ENCODE measurements around the gene RBP7. TPM values are rescaled to one million over a fixed set of nuclear protein-coding genes. Genes with fewer than 3 reads are reported as not detected.
"Not testable (repeated sequence)": the region's sequence is repeated elsewhere in the genome, so short reads cannot be mapped to it uniquely, and the experiment has no call there.

The RBP7 gene
- 10 to 100 TPM; 29.2 to 33.2 (median 31.0) TPM for polyA plus RNA-seq (ENCODE audit: insufficient read length in 3 of 3)

DNA sequence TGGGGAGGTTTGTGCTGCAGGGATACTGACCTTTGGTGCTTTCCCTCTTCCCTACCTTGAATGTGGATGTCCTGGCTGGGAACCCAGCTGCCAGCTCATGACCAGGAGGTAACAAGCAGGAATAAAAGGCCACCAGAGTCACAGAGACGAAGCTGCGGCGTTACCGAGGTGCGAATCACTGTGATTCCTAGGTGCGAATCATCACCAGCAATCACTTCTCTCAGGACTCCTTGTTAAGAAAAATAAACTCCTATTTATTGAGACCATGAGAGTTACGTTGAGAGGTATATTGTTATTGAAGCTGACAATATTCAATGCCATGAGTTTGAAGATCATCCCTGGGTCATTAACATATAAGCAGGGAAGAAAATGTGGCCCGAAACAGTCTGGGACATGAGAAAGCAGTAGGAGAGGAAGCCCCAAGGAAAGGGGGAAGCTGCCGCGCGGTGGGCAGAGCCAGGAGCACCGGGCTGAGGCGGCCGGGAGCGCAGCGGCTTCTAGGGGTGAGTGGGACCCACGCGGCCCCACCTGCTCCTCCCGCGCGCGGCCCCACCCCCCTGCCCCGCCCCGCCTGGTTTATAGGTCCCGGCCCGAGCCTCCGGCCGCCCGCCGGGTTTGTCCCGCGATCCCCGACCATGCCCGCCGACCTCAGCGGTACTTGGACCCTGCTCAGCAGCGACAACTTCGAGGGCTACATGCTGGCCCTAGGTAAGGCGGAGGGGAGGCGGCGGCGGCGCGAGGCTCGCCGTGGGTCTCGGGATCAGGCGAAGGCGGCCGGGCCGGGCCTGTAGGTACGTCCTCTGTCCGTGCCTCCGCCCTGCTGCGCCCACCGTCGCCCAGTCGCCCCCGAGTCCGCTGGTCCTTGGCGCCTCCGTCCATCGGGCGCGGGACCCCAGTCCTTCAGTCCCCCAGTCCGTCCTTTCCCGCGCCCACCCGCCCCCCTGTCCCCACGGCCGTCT lies at the start of gene RBP7:
Gene RBP7 (plus strand): TSS at position 605 of the 959 bp plus-strand sequence. CDS start 31 bp downstream, at position 636.
- DNase-seq (ENCODE audit: low read depth in 3 of 3, low spot score in 2 of 3) = no peak

DNA sequence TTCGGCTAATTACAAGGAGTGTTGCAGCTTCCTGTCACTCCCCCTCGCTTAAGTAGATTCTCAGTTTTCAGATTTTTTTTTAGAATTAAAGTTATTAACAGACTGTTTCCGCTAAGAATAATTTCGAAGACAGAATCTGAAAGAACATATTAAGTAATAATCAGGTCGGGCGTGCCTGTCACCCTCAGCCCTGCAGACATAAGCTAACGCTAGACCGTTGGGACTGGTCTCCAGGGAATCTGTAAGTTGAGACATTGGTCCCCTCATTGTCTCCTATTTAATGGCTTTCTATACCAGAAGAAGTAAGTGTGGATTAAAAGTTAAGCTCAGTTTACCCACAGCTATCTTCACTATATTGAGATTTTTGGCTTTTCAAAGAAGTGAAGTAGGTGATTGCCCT lies 39.3 kb upstream of the RBP7 start:
- no peak for DNase-seq (ENCODE audit: low read depth in 3 of 3, low spot score in 2 of 3)

DNA sequence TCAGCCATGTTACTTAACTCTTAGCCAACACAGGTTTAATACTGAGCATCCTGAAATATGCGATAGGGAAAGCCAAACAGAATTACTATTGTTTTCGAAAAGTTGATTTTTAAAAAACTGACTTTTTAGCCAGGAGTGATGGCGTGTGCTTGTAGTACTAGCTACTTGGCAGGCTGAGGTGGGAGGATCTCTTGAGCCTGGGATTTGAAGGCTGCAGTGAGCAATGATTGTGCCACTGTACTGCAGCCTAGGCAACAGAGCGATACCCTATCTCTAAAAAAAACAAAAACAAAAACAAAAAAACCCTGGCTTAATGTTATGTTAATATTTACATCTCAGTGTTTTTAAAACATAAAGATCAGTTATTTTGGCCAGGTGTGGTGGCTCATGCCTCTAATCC lies 37.0 kb upstream of the RBP7 start:
- DNase-seq (ENCODE audit: low read depth in 3 of 3, low spot score in 2 of 3) = no peak

DNA sequence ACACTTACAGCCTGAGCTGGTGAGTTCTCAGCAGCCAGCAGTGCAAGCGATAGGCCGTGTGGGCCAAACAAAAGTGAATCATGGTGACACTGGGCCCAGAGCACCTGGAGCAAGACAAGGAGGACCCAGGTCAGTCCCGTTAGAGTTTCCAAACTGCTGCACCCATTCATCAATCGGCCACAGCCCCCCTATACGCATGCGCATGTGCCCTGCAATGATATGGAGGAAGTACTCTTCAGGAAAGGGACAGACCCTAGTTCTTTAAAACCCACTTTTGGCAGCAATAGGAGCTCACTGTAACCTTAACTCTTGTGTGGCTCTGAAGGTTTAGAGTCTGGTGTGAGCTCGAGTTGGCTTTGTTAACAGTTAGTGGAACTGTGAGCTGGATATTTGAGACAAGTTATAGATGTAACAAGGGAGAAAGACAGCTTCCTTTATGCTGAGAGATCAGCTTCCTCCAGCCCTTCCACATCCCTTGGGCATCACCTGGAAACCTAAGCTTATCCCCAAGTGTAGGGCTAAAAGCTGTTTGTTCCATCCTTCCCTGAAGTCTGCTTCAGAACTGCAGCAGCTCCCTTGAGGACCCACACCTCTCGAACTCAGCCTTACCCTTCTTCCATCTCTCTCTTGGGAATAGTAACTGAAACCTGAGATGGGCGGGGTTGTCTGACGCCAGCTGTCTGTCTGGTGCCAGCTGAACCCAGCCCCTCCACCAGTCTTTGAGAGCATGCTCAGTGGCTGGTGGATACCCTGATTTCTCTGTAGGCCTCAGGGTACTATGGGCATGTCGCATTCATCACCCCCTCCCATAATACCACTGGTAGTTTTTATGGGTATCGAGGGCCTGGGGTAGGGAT lies 36.1 kb upstream of the RBP7 start:
- peak in 1 of 3 donors; percentile 38 for DNase-seq (ENCODE audit: low read depth in 3 of 3, low spot score in 2 of 3)

DNA sequence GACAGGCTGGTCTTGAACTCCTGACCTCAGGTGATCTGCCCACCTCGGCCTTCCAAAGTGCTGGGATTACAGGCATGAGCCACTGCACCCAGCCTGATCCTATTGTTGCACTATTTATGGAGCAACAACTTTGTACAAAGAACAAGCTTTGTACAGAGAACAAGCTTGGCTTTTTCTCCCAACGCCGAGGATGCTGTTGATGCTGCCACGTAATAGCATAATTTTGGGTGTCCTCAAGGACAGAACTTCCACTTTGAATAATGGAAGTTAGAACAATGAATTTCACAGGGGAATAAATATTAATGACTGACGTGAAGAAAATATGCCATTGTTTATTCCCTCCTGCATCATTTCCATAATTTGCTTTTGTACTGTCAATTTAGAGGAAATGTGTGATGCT lies 12.8 kb upstream of the RBP7 start:
- no peak for DNase-seq (ENCODE audit: low read depth in 3 of 3, low spot score in 2 of 3)

DNA sequence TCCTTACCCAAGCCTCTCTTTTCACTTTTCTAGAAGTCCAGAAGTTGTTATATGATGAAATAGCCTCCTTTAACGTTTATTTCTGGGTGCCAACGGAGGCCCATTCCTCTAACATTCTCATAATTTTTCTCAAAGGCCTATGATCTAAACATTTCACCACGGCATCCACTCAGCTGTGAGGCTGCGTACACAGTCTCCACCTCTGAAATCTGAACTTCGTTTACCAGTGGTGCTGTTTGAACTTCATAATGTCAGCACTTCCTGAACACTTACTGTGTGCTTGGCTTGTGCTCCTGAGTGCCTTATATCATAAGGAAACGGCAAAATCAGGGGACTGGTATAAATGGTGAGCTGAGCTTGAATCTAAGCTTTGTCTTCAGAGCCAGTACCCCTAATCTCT lies 12.0 kb upstream of the RBP7 start:
- DNase-seq (ENCODE audit: low read depth in 3 of 3, low spot score in 2 of 3) = no peak

DNA sequence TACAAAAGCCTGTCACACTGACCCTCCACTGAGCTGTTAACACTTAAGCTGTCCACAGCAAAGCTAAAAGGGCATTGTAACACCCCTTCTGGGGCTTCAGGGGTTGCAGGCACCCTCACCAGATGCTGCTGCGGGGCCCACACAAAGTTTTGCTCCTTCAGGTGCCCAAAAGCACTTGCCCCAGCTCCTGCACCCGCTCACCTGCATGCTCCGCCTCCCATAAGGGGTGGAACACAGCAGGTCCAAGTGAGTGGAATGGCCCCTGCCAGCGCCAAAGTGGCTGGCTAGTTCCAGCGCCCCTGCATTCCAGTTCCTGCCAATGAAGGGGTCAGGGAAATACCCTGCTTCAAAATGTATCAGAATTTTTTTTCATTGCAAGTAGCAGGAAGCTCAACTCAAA lies 7.3 kb upstream of the RBP7 start:
- DNase-seq (ENCODE audit: low read depth in 3 of 3, low spot score in 2 of 3) = no peak

DNA sequence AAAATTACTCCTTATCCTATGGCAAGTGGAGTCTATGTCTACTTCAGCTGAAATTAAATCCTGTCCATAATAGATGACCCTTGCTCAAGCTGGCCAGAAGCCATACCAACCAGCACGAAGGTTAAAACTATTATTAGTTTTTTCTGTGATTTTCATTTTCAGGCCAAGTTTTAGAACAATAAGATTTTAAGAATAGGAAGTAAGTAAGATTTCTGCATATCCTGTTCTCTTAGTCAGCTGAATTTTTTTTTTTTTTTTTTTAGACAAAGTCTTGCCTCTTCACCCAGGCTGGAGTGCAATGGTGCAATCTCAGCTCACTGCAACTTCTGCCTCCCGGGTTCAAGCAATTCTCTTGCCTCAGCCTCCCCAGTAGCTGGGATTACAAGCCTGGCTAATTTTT lies 6.1 kb upstream of the RBP7 start:
- no peak for DNase-seq (ENCODE audit: low read depth in 3 of 3, low spot score in 2 of 3)

DNA sequence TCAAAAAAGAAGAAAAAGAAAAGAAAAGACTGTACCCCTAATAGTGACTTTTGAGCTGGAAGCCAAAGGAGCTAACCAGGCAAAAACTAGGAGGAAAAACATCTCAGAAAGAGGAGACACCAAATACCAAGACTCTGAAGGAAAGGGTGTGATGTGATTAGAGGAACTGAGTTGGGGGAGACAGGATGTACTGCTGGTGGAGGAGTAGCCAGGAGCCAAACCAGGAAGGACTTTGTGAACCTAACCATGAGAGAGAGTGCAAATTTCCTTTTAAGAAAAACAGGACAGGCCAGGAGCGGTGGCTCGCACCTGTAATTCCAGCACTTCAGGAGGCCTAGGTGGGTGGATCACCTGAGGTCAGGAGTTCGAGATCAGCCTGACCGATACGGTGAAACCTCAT lies 4.1 kb upstream of the RBP7 start:
- no peak for DNase-seq (ENCODE audit: low read depth in 3 of 3, low spot score in 2 of 3)

DNA sequence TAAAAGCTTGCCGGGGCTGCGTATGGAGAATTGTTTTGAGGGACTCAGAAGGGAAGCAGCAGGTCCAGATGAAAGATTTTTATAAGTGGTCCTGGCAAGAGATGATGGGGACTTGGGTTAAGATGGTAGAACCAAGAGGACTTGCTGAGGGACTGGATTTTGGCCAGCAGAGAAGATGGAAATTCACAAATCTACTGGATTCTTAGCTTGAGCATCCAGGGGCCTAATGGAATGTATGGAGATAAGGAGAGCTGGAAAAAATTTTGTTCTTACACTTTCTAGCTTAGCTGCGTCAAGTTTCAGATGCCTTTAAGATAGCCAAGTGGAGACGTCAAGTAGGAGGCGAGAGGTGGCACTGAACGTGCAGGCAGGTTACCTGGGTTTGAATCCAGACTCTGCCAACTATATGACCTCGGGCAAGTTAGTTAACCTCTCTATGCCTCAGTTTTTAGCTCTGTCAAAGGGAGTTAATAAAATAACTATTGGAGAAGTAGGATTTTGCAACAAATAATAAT lies 3.4 kb upstream of the RBP7 start:
- DNase-seq (ENCODE audit: low read depth in 3 of 3, low spot score in 2 of 3) = no peak

DNA sequence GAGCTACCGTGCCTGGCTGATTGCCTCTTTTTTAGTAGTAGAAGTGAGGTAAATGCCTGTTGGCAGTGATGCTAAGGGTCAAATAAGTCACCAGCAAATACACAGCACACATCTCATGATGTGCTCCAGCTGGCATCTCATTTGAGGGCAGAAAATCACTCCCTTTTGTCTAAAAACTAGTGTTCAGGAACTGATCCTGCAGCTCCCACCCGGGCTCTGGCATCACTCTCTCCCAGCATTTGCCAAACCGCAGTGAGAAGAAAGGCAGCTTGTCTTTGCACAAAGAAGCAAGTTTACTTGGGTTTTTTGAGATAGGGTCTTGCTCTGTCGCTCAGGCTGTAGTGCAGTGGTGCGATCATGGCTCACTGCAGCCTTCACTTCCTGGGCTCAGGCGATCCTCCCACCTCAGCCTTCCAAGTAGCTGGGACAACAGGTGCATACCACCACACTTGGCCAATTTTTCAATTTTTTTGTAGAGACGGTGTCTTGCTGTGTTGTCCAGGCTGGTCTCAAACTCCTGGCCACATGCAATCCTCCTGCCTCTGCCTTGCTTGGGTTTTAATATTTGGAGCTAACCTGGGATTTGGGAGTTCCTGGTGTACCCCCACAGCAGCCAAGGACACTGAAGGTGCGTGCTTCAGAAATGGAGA lies 4.1 kb downstream of the RBP7 start:
- DNase-seq (ENCODE audit: low read depth in 3 of 3, low spot score in 2 of 3) = no peak

DNA sequence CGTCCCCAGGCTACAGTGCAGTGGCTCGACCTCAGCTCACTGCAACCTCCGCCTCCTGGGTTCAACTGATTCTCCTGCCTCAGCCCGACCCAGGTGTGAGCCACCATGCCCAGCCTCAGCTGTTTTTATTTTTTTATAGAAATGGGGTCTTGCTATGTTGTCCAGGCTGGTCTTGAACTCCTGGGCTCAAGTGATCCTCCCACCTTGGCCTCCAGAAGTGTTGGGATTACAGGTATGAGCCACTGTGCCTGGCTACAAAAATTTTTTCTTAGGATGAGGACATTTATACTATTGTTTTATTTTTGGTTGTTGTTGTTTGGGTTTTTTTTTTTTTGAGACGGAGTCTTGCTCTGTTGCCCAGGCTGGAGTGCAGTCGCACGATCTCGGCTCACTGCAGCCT lies 8.2 kb downstream of the RBP7 start:
- not testable (repeated sequence) for DNase-seq (ENCODE audit: low read depth in 3 of 3, low spot score in 2 of 3)

DNA sequence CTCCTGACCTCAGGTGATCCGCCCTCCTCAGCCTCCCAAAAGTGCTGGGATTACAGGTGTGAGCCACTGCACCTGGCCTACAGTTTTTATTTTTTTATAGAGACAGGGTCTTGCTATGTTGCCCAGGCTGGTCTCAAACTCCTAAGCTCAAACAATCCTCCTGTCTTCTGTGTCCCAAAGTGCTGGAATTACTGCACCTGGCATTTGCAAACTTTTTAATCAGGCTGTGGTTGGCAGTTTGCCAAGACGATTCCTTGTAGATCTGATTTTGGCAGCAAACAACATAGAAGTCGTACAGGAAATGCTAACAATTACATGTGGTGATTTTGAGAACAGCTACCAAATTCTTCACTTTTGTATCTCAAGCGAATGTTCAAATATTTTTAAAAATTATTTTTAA lies 10.1 kb downstream of the RBP7 start:
- DNase-seq (ENCODE audit: low read depth in 3 of 3, low spot score in 2 of 3) = no peak

DNA sequence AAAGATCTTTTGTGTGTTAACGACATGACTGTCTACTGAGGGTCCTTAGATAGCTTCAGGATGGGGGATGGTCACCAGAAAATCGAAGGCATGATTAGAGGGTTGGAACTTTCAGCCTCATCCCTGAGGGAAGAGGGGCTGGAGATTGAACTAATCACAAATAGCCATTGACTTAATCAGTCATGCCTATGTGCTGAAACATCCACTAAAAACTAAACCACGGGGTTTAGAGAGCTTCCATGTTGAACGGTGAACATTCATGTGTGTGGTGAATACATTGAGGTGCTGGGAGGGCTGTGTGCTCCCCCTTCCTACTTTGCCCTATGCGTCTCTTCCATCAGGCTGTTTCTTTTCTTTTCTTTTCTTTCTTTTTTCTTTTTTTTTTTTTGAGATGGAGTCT lies 17.0 kb downstream of the RBP7 start:
- DNase-seq (ENCODE audit: low read depth in 3 of 3, low spot score in 2 of 3) = no peak

DNA sequence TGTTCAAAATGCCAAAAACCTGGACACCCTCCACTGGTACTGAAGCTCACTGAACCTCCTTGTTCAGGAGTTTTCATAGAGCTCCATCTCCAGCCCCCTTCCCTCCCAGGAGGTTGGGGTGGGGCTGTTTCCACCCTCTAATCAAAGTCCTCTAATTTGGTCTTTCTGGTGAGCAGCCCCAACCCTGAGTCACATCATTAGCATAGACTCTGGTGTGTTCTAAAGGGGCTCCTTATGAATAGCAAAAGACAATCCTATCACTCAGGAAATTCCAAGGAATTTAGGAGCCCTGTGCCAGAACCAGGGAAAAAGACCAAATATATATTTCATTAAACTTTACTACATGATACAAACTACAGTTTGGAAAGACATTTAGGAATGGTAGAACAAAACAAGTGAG lies 22.5 kb downstream of the RBP7 start:
- no peak for DNase-seq (ENCODE audit: low read depth in 3 of 3, low spot score in 2 of 3)

DNA sequence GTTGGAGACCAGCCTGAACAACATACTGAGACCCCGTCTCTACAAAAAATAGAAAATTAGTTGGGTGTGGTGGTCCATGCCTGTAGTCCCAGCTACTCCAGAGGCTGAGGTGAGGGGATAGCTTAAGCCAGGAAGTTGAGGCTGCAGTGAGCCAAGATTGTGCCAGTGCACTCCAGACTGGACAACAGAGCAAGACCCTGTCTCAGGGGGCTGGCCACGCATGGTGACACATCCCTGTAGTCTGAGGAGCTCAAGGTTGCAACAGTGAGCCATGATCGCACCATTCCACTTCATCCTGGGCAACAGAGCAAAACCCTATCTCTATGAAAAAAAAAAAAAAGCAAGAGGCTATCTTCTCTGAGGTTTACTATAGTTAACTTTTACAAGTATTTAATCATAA lies 23.1 kb downstream of the RBP7 start:
- DNase-seq (ENCODE audit: low read depth in 3 of 3, low spot score in 2 of 3) = no peak

DNA sequence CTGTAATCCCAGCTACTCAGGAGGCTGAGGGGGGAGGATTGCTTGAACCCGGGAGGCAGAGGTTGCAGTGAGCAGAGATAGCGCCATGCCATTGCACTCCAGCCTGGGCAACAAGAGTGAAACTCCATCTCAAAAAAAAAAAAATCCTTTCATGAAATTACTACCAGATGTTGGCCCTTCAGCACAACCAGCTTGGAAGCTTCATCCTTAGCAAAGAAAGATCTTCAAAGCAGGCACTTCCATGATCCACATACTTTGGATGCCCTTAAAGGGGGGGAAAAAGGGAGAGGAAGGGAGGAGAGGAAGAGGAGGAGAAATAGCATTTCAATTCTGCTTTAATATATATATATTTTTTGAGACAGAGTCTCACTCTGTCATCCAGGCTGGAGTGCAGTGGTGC lies 23.6 kb downstream of the RBP7 start:
- not testable (repeated sequence) for DNase-seq (ENCODE audit: low read depth in 3 of 3, low spot score in 2 of 3)

DNA sequence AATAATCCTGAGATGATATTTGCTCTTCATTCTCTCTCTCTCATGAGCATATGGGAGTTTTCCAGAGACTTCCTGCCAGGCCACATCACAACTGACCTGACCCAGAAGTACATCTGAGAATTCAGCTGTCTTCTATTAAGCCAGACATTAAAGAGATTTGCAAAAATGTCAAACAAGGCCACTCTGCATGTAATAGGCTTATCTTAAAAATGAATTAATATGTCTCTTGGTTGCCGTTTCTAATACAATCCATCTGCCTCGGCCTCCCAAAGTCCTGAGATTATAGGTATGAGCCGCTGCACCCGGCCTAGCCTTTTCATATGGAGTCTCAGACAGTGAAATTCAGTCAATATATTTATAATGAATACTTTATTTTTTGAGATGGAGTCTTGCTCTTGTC lies 25.0 kb downstream of the RBP7 start:
- DNase-seq (ENCODE audit: low read depth in 3 of 3, low spot score in 2 of 3) = not testable (repeated sequence)

DNA sequence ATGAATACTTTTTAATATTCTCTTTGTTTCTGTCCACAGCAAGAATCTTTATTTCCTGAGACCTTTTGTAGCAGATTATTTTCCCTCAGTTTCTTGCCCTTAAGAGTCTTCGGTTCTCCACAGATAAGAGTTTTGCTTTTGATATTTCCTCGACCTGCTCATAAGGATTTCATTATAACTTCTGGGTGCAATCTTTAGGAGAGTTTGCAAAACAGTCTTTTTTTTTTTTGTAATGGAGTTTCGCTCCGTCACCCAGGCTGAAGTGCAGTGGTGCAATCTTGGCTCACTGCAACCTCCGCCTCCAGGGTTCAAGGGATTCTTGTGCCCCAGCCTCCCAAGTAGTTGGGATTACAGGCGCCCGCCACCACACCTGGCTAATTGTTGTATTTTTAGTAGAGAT lies 25.6 kb downstream of the RBP7 start:
- DNase-seq (ENCODE audit: low read depth in 3 of 3, low spot score in 2 of 3) = no peak

DNA sequence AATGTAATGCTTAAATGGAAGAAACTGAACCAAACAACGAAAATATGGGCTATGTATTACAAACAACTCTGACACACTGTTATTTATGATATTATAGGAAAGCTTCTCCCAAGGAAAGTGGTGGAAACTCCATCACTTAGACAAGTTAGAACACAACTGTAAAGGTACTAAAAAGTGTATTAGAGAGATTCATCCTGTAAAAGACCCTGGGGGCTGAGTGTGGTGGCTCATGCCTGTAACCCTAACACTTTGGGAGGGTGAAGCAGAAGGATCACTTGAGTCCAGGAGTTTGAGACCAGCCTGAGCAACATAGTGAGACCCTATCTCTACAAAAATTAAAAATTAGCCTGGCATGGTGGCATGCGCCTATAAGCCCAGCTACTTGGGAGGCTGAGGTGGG lies 28.3 kb downstream of the RBP7 start:
- DNase-seq (ENCODE audit: low read depth in 3 of 3, low spot score in 2 of 3) = no peak

DNA sequence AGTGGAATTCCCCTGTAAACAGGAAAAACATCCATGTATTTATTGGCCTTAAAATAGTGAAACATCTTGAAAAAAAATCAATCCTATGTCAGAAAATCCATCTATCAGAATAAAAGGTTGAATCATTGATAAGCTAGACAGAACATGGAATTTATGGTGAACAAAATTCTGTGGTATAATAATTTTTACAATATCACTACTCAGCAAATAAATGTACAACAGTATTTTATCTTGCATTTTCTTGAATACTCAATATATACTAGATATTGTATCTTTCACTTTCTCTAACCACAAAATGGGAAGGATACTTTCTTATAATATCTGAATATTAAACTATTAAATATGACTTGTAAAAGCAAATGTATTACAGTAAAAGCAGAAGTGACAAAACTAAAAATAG lies 30.0 kb downstream of the RBP7 start:
- no peak for DNase-seq (ENCODE audit: low read depth in 3 of 3, low spot score in 2 of 3)

All from right renal cortex interstitium (tissue), 3 donors.